Gastroesophageal sphincter (tissue), 3 donors: ENCODE measurements around the gene GPR26.

ENCODE experiments used
- EP300 ChIP-seq: sonication (generic); formaldehyde crosslinking; IDR thresholded peaks from one replicate; pipeline ENCODE4 v1.6.1; 2017; ENCODE audit warnings: antibody characterized with exemption, mild to moderate bottlenecking
- TF ChIP-seq, protein P1 (sequence below), 4 experiments: fragments of 200-600 bp in 2 of 4; fragments of 450-650 bp in 2 of 4; sonication (generic) in 1 of 4; IDR thresholded peaks; one replicate each; pipeline ENCODE4 v1.5.1; 2017 to 2019; ENCODE audit warnings: antibody characterized with exemption in 4 of 4, mild to moderate bottlenecking in 2 of 4, moderate library complexity in 2 of 4

DNA sequence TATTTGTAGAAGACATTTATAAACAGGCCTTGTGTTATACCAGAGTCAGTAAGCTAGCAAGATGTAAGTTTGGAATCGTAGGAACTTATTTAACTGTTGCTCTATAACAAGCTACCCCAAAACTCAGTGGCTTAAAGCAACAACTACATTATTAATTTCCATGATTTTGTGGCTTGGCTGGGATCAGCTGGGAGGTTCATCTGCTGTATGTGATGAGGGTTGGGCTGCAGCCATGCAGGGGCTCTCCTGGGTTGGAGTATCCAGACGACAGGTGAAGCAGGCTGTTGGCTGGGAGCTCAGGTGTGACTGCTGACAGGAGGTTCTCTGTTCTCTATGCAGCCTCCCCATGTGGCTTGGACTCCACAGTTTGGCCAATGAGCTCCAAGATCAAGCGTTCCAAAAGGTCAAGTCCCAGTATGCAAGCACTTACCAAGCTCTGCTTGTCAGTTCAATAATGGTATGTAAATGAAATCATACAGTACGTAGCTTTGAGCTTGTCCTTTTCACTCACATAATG, 52.4 kb downstream of the GPR26 start:
- no peak for TF ChIP-seq EP300
- TF ChIP-seq, protein P1, sequence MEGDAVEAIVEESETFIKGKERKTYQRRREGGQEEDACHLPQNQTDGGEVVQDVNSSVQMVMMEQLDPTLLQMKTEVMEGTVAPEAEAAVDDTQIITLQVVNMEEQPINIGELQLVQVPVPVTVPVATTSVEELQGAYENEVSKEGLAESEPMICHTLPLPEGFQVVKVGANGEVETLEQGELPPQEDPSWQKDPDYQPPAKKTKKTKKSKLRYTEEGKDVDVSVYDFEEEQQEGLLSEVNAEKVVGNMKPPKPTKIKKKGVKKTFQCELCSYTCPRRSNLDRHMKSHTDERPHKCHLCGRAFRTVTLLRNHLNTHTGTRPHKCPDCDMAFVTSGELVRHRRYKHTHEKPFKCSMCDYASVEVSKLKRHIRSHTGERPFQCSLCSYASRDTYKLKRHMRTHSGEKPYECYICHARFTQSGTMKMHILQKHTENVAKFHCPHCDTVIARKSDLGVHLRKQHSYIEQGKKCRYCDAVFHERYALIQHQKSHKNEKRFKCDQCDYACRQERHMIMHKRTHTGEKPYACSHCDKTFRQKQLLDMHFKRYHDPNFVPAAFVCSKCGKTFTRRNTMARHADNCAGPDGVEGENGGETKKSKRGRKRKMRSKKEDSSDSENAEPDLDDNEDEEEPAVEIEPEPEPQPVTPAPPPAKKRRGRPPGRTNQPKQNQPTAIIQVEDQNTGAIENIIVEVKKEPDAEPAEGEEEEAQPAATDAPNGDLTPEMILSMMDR (IDR thresholded peaks at IDR 0.05), result no peak
